GM12878 (cell line): ENCODE data around the gene HNF4A. TPM values are rescaled to one million over a fixed set of nuclear protein-coding genes. Genes with fewer than 3 reads are reported as not detected.

Experiments used
- CTCF ChIP-seq, 3 experiments: IDR thresholded peaks in 2 of 3; conservative IDR thresholded peaks in 1 of 3; 2 replicates each; pipeline ENCODE4 v1.5.1; 2011; ENCODE audit warnings: low read depth in 3 of 3, low read length in 3 of 3, mild to moderate bottlenecking in 3 of 3, control low read depth in 2 of 3, moderate library complexity in 2 of 3, inconsistent platforms in 1 of 3, mixed read lengths in 1 of 3; ENCODE audit not compliant: control insufficient read depth in 2 of 3, insufficient read depth in 1 of 3; ENCODE audit errors: extremely low read depth in 1 of 3
- NFYA ChIP-seq: IDR thresholded peaks from 2 replicates; pipeline ENCODE4 v1.6.1; 2011; ENCODE audit warnings: low read depth, mild to moderate bottlenecking, low read length, improper control_type of control experiment, borderline replicate concordance
- NR2C2 ChIP-seq: IDR thresholded peaks from 2 replicates; pipeline ENCODE4 v1.6.1; 2011; ENCODE audit warnings: borderline replicate concordance, low read depth; ENCODE audit not compliant: control insufficient read depth, insufficient read length
- NR2F1 ChIP-seq: fragments of 450-650 bp; conservative IDR thresholded peaks from 2 replicates; pipeline ENCODE4 v1.6.1; 2017; ENCODE audit warnings: mild to moderate bottlenecking
- RAD21 ChIP-seq: IDR thresholded peaks from 2 replicates; pipeline ENCODE4 v1.6.1; 2011; ENCODE audit warnings: mild to moderate bottlenecking, low read depth, low read length, moderate library complexity; ENCODE audit not compliant: insufficient read depth
- TCF12 ChIP-seq: IDR thresholded peaks from 2 replicates; pipeline ENCODE4 v1.6.1; 2011; ENCODE audit warnings: low read depth, mild to moderate bottlenecking, low read length
- TCF3 ChIP-seq: IDR thresholded peaks from 2 replicates; pipeline ENCODE4 v1.6.1; 2012; ENCODE audit warnings: low read depth, mild to moderate bottlenecking, low read length, borderline replicate concordance; ENCODE audit not compliant: insufficient read depth
- ZNF592 ChIP-seq: fragments of 450-650 bp; IDR thresholded peaks from 2 replicates; pipeline ENCODE4 v1.6.1; 2017; ENCODE audit warnings: mild to moderate bottlenecking, moderate library complexity
- polyA plus RNA-seq, 11 experiments: library from polyadenylated mRNA; depleted of rRNA in 4 of 11; unstranded in 6 of 11; stranded (reverse) in 5 of 11; fragments of >200 nt; fragmentation: Nextera tagmentation in 4 of 11; fragmentation: Illumina TruSeq in 1 of 11; extraction: Ambion mirVana in 4 of 11; extraction: Trizol in 1 of 11; gene quantifications; 1 replicate in 1 of 11; 2 replicates in 10 of 11; pipeline versions ENCODE4 v1.2.1 to v1.2.3, GENCODE V29; 2011 to 2016; ENCODE audit warnings: inconsistent platforms in 2 of 11, missing spikeins in 2 of 11, low read depth in 1 of 11
- total RNA-seq, 4 experiments: library from RNA; depleted of rRNA in 3 of 4; stranded (reverse); fragments of >200 nt in 3 of 4; fragmentation: Illumina TruSeq in 1 of 4; extraction: Trizol in 1 of 4; gene quantifications; 2 replicates each; pipeline versions ENCODE4 v1.2.1 to v1.2.3, GENCODE V29; 2013 to 2021
- TF ChIP-seq, protein P1 (sequence below): fragments of 450-650 bp; IDR thresholded peaks from 2 replicates; pipeline ENCODE4 v1.6.1; 2017; ENCODE audit warnings: mild to moderate bottlenecking, moderate library complexity

HNF4A gene
- total and polyA plus RNA-seq, 10 of the 15 experiments (the other 5 are each of a cell fraction or from before 2014, with no cell fraction given): 0.21 TPM; not detected in 9

- TF ChIP-seq, protein P1, sequence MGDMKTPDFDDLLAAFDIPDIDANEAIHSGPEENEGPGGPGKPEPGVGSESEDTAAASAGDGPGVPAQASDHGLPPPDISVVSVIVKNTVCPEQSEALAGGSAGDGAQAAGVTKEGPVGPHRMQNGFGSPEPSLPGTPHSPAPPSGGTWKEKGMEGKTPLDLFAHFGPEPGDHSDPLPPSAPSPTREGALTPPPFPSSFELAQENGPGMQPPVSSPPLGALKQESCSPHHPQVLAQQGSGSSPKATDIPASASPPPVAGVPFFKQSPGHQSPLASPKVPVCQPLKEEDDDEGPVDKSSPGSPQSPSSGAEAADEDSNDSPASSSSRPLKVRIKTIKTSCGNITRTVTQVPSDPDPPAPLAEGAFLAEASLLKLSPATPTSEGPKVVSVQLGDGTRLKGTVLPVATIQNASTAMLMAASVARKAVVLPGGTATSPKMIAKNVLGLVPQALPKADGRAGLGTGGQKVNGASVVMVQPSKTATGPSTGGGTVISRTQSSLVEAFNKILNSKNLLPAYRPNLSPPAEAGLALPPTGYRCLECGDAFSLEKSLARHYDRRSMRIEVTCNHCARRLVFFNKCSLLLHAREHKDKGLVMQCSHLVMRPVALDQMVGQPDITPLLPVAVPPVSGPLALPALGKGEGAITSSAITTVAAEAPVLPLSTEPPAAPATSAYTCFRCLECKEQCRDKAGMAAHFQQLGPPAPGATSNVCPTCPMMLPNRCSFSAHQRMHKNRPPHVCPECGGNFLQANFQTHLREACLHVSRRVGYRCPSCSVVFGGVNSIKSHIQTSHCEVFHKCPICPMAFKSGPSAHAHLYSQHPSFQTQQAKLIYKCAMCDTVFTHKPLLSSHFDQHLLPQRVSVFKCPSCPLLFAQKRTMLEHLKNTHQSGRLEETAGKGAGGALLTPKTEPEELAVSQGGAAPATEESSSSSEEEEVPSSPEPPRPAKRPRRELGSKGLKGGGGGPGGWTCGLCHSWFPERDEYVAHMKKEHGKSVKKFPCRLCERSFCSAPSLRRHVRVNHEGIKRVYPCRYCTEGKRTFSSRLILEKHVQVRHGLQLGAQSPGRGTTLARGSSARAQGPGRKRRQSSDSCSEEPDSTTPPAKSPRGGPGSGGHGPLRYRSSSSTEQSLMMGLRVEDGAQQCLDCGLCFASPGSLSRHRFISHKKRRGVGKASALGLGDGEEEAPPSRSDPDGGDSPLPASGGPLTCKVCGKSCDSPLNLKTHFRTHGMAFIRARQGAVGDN: no peak
- no peak for TF ChIP-seq ZNF592
- peak; percentile 86 for TF ChIP-seq TCF12
- TF ChIP-seq NR2C2: no peak
- no peak for TF ChIP-seq NR2F1
- peak; percentile 23 to 45 (median 30); a peak in 5 of 6 replicates for TF ChIP-seq CTCF (IDR thresholded peaks at IDR 0.05 in 2 of 3, conservative IDR thresholded peaks at IDR 0.05 in 1 of 3; ENCODE audit: control insufficient read depth in 2 of 3, extremely low read depth in 1 of 3, insufficient read depth in 1 of 3, low read depth in 3 of 3, low read length in 3 of 3)
- TF ChIP-seq NFYA: no peak
- TF ChIP-seq RAD21: 0 out of 2 replicates have a peak, but pooled peaks have one; percentile 11
- 0 out of 2 replicates have a peak, but pooled peaks have one; percentile 37 for TF ChIP-seq TCF3
Observed at GRCh38 chr20:44448753-44449546, 93.5 kb downstream of the HNF4A start (continued).
